ENCODE results near the gene TRPC4AP.

GRCh38 chr20:35077341-35077740 lies 15.3 kb downstream of the TRPC4AP start:
- TF ChIP-seq CTCF (IDR thresholded peaks at IDR 0.05 in 4 of 5, conservative IDR thresholded peaks at IDR 0.05 in 1 of 5) (no peak), POLR2A (IDR thresholded peaks at IDR 0.05) (no peak)

Measured in gastrocnemius medialis (tissue), 4 donors.